22Rv1 (cell line): ENCODE results near the gene PDILT.

Source experiments
- CTCF ChIP-seq: fragments of 450-650 bp; IDR thresholded peaks from 2 replicates; pipeline ENCODE4 v1.5.1; 2017; ENCODE audit warnings: mild to moderate bottlenecking
- ZFX ChIP-seq: fragments of 450-650 bp; IDR thresholded peaks from 2 replicates; pipeline ENCODE4 v1.6.1; 2017; ENCODE audit warnings: antibody characterized with exemption, borderline replicate concordance

GRCh38 chr16:20327444-20328041 lies 77.0 kb downstream of the PDILT start, which contains the start of gene GP2:
- TF ChIP-seq CTCF = no peak
- TF ChIP-seq ZFX = no peak
